Measurements from ENCODE around the gene SALL2.

SALL2 gene

DNA sequence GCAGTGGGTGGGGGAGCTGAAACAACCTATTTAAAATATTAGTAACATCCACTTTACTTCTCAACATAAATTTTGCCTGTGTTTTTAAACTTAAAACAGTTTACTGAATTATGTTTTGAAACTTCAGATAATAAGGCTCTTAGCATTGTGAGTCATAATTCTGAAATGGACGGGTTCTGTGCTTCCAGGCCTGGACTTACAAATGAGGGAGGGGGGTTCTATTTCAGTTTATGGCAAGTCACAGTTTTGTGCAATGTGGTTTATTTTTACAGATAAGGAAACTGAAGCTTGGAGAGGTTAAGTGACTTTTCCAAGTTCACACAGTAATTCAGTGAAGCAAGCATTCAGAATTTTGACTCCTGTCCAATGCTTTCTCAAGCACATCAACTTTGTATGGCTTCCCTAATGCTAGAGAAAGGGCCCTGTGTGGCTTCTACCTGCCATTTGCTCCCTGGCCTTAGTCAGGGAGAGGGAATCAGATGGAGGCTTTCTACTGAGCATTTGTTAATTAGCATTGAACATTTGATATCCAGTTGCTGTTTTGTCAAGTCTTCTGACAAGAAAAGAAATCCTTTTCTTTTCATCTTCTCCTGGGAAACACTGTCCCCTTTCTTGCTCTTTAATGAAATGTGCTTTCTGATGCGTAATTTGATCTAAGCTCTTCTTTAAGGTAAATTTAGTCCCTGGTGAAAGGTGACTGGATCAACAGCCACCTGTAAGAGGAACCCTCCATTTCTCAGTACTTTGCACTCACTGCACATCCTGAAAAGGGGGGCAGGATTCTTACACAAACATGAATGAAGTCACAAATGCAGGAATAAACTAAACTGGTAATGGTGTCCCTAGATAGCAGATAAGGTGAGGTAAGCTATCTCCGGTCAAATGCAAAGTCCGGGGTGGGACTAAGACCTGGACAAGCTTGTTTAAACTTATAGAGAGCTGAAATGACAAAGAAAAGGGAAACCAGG is 2.5 kb upstream of the SALL2 start:
- no peak for DNase-seq (ENCODE audit: low read depth in 2 of 2)

DNA sequence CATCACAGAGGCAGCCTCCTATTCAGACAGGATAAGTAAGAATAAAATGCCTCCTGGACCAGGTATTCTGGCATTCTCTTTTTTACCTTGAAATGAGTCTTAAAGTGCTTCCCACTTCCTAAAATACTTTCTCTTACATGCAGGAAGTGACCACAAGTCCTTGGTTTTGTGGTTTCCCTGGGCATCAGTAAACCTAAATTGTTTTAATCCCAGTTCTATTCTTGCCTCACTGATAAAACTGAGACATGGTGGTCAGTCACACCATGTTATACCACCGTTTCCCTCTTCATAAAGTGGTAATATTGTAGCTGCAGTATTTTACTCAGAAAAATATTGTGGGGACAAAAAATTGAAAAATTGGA is 1.2 kb upstream of the SALL2 start:
- DNase-seq (ENCODE audit: low read depth in 2 of 2): no peak

DNA sequence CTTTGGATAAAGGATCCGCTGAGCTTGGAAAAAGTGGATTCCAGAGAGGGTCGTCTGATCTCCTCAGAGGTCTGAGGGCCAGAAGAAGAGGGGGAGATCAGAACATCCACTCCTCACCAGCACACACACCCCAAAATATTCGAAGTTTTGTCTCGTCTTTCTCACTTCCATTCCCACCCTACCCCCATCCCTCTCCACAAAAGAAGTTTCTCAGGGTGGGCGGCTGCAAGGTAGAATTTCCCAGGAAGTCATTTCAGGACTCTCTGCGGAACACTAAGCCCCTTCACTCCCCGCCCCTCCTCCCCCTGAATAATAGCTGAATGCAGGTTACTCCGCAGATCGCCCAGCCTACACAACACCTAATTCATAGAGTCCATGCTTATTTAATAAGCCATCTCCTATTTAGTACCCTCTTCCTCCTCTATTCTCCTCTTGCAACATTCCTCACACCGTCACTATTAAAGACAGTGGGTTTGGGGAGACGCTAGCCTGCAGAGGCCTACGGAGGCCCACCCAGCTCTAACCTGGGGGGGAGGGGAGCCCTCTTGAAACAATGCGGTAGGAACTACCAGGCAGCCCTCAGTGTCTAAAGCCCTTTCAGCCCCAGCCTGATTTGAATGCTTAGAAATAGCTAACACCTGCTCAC is 649 bp upstream of the SALL2 start:
- DNase-seq (ENCODE audit: low read depth in 2 of 2): no peak

DNA sequence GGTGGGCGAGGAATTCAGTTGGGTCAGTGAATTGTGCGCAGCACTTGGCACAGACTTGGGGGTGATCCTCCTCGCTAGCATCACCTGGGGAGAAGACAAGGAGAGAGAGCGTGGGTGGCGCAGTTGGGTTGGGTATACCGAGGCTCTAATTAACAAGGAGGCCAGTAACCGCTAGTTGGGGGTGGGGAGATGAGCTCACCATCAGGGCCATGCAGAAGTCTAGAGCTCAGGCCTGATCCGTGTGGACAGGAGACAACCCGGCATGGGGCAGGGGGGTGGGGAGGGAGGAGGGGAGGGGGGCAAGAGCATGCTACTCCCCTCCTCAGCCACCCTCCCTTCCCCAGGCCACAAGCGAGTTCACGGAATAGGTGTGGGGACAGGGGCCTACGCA is 580 bp downstream of the SALL2 start:
- no peak for DNase-seq (ENCODE audit: low read depth in 2 of 2)

DNA sequence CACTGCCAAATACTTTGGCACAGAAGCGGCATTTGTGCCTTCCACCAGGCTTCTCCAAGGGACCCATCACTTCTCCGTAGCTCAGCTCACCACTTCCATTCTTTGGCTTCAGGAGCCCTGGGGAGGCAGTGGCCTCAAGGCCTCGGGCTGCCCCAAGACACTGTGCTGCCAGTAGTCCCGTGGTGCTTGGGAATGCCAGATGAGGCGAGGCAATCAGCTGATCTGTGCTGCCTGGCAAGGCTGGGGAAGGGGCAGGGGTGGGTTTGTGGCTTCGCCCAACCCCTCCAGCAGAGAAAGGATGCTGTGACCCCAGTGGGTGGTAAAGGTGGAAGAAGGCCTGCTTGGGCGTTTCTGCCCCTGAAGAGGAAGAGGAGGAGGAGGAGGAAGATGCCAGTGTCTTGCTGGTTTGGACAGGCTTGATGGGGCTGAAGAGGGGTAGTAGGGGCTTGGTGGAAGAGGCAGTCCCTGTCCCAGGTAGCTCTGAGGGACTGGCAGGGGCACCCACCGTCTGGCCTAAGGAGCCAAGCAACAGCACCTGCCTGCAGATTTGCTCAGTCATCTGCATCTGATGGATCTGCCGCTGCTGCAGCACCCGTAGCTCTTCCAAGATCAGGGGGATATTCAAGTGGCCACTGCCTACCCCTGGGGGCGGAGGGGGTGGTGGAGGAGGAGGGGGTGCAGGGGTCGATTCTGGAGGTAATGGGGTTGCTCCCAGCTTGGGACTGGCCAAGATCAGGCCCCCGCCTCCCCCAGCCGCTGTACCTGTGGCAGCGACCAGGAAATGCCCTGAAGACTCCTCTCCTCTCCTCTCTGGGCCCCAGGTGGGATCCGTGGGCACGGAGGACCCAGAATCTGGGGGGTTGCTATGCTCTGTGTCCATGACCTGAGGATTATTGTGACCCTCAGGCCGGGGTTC is 1.3 kb downstream of the SALL2 start:
- no peak for DNase-seq (ENCODE audit: low read depth in 2 of 2)

DNA sequence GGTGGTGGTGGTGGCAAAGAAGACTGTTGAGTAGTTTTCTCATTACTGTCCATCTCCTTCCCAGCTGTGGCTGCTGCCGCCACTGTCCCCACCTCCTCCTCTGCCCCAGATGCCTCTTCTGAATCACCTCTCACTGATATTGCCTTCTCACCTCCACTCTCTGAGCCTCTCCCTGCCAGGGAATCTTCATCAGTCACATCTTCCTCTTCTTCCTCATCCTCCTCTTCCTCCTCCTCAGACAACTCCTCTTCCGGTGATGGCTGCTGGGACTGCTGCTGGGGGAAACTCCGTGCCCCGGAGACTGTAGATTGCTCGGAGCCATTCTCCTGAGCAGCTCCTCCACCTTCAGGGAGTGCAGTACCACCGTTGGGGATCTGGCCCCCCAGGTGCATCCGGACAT is 2.9 kb downstream of the SALL2 start:
- no peak for DNase-seq (ENCODE audit: low read depth in 2 of 2)

DNA sequence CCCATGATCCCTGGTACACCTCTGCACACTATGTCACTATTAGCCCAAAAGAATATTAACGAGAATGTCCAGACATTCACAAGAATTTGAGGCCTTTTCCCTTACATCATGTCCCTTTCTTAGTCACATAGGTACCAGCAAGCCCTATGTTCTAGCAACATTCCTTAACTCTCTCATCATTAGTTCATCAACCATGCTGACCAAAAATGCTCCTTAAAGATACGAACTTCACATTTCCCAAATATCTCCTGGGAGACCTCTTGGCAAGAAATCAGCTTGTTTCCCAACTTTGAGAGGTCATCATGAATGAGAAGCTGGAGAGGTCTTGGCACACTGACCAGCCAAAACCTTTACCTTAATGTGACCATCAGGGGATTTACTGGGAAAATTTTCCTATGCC is 4.6 kb downstream of the SALL2 start:
- DNase-seq (ENCODE audit: low read depth in 2 of 2): no peak

DNA sequence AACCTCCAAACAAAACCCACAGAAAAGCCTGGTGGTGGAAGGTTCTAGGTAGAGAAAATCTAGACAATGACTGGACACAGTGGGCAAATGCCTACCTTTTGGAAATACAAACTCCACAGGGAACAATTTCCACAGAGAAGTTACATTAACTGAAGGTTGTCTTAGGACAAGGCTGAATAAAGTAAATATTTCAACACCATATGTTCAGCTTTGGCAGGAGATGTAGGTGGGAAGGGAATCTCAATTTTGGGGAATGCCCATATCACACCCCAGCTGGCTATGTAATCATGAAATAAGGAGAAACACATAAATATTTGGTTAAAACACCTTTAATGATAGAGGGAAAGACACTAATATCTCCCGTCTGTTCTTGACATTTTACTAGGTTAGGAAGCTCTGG is 5.4 kb downstream of the SALL2 start:
- DNase-seq (ENCODE audit: low read depth in 2 of 2): no peak

DNA sequence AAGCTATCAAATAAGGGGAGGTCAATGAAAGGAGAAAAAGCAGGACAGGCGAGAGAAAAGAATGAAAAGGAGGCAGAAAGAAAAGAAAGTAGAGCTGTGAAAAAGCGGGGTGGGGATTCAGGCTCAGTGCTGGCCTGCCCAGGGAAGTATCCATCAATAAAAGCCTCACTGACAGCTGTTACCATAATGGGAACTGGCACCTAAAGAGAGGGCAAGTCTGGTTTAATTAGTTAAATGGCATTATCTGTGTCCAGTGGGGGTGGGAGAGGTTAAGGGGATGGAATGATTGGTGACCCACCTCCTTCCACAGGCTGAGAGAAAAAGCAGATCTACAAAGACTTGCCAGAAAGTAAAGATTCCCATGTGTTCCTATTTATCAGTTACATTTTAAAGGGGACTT is 7.4 kb downstream of the SALL2 start:
- no peak for DNase-seq (ENCODE audit: low read depth in 2 of 2)

DNA sequence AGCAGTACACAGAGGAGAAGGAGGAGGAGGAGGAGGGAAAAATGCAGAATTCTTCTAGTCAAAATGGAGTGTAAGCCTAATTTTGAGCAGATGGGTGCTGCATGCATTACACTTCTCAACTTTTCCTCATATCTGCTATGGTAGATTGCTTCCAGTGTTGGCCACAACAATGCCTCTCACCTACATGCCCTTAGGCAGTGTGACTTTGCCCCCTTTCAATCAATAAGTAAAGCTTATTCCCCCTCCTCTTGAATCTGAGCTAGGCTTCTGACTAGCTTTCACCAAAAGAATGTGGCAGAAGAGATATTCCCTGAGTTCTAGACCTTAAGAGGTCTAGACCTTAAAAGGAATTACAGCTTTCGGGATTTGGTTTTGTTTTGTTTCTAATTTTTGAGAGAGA is 11.8 kb downstream of the SALL2 start:
- DNase-seq (ENCODE audit: low read depth in 2 of 2): no peak

DNA sequence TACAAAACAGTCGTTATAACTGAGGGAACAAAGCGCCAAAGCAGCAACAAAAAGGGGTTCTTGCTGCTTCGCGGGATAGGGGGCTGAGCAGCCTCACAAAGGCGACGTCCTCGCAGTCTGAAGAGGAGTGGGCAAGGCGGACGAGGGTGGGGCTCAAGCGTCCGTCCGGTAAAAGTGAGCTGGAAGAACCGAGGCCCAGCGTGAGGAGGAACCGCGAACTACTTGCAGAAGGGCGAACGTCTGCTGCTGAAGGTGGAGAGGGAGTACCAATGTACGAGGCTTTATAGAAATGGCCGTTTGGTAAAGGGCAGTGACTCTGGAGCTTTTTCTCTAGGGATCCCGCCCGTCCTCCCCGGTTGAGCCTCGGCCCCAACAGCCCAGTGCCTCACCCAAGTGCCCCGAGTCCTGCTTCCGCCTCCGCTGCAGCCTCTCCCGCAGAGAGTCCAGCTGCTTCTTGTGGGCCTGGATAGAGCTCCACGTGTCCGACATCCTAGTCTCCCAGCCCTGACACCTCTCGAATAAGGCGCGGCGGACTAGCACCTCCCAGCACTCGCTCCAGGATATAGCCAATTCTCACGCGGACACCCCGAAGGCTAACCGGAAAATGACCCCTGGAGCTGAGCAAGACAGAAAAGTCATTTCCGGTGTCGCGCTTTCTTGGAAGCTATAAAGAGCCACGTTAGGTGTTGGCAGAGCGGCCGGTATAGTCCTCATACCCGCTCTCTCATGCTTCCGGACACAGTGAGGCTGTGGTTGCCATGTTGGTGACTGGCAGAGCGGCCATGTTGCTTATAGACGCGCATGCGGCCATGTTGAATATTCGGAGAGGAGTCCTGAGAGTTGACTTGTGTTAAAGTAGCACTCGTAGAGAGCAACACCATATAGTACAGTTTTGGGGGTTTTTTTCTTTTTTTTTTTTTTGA is 15.2 kb downstream of the SALL2 start, which contains the start of gene METTL3:
TSS of gene METTL3 (minus strand) at position 606 of the 923 bp plus-strand sequence. CDS start at position 489, 117 bp downstream.
- peak; percentile 78 to 79 for DNase-seq (ENCODE audit: low read depth in 2 of 2)

DNA sequence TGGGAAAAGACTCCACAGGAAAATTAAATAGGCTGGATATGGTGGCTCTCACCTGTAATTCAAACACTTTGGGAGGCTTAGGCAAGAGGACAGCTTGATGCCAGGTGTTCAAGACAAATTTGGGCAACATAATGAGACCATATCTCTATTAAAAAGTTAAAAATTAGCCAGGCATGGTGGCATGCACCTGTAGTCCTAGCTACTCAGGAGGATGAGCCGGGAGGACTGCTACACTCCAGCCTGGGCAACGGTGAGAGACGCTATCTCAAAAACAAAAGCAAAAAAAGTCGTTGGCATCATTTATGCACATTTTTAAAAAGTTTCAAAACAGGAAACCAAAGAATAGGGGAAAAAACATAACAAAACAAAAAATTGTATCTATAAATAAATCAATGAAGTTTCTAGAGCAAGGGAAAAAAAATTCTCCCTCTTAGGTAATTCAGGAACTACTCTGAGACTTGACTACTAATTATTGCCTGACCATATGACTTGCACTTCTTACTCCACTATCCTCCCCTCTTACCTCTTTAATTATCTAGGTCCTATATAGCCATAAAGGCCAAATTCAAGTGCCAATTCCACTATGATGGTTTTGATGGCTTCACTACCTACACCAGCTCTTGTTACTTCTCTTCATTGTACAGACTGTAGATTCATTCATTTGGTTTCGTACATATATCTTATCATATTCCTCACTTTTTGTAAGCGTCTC is 16.6 kb downstream of the SALL2 start:
- DNase-seq (ENCODE audit: low read depth in 2 of 2): no peak

DNA sequence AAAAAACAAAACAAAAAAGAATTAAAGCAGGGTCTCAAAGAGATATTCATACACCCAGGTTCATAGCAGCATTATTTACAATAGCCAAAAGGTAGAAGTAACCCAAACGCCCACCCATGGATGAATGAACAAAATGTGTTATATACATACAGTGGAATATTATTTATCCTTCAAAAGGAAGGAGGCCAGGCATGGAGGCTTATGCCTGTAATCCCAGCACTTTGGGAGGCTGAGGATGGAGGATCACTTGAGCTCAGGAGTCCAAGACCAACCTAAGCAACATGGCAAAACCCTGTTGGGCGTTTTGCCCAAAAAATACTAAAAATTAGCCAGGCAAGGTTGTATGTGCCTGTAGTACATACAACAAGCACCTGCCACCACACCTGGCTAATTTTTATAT is 19.6 kb downstream of the SALL2 start:
- no peak for DNase-seq (ENCODE audit: low read depth in 2 of 2)

DNA sequence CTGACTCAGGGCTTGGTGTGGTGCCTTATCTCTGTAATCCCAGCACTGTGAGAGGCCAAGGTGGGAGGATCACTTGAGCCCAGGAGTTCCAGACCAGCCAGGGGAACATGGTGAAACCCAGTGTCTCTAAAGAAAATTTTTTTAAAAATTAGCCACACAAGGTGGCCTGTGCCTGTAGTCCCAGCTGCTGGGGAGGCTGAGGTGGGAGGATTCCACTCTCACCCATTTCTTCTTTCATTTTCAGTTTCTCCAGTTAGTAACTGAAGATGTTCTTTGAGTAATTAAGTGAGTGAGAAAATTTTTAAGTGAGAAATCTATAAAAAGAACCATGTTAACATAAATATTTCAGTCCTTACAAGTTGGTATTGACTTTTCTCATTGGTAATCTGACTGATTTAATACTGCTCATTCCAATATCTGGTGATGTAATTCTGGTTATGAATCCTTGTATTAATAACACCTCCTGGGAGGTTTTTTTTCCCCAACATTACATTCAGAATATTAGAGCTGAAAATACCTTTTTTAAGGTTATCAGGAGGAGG is 21.1 kb downstream of the SALL2 start:
- no peak for DNase-seq (ENCODE audit: low read depth in 2 of 2)

DNA sequence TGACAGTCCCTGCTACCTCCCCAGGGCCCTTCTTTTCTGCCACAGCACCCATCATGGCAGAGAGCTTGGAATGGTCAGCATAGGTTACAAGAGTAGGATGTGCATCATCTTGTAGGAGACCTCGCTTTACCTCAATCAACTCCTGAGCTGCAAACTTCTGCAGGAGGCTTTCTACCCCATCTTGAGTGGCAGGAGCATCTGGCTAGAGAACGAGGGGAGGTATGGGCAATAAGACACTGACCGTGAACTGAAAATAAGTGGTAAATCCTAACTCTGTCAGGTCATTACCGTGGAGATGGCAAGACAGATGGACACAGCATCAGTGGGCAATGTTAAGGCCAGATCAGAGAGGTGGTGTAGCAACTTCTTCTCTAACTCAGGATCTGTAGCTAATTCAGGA is 22.8 kb downstream of the SALL2 start:
- no peak for DNase-seq (ENCODE audit: low read depth in 2 of 2)

DNA sequence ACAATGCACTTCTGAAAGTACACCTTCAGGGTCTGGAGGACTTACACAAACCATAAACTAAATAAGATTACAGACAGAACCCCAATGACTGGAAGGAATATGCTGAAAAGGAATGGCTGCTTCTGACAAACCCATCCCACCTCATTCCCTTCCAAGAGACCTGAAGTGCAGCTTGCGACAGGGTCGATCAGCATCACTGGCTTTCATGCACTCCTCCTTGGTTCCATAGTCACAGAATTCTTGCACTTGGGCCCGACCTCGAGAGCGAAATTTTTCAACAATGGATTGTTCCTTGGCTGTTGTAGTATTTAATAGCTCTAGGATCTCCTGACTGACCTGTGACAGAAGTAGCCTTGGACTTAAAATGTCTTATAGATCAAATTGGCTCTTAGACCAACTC is 24.6 kb downstream of the SALL2 start:
- no peak for DNase-seq (ENCODE audit: low read depth in 2 of 2)

DNA sequence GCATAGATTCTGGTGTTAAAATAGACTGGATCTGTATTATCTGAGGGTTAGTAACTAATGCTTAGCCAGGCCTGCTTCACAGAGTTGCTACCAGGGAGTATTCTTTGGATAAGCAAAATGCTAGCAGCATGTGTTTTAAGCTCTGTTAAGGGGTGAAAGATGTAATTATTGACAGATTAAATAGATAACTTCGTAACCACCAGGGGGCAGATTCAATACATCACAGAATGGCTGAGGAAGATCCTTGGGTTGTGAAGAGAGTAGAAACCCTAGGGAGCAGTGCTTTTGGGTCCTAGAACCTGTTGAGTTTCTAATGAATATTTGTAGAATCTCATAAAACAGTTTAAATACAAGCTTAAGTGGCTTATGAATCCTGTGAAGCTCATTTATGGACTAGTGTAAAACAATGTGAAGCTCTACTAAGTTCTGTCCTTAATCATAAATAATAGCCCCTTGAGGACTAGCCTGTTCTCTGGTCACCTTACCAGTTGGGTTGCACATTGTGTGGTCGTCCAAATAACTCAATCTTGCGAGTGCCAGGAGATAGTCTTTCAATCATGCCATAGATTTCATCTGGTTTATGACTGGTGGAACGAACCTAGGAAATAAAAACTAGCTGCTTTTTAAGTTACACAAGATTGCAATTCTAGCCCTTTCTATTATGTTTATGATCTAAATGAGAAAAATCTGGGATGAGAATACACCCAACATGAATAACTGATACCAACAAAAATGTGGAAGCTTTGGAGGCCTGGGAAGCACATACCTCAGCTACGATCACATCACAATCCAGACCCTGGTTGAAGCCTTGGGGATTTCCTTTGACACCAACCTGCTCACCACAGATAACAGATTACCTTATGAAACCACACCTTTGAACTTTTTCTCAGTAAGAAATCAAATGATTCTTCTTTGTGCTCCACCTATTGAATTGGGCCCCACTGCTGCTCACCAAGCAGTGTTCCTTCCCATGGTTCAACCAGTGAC is 27.3 kb downstream of the SALL2 start:
- DNase-seq (ENCODE audit: low read depth in 2 of 2): no peak

DNA sequence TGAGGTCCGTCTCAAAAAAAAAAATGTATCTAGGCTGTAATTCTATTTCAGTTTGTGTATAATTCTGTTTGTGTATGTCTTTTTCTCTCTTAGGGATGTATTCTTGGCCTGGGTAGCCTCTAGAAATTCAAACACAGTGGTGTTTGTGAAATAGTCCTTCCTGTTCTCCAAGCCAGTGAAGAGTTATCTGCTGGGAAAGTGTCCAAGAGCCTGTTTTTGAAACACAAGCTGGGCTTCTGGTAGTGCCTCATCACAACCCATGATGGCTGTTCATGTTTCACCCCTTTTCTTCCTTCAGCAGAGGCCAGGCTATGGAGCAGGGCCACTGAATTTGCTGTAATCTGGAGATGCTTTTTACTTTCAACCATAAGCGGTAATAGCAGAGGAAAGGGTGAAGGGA is 29.7 kb downstream of the SALL2 start:
- no peak for DNase-seq (ENCODE audit: low read depth in 2 of 2)

All from stimulated activated CD4-positive, alpha-beta T cell treated with anti-CD3 and anti-CD28 coated beads, Interleukin-1b, Interleukin-23, amount 100 ng/mL, for 1 hour (primary cell).